ENCODE data around the gene PODN. TPM values are rescaled to one million over a fixed set of nuclear protein-coding genes. Genes with fewer than 3 reads are reported as not detected.

PODN gene
- total RNA-seq, 1 experiment from 2014 or later, result 0.17 TPM

- H2AK5ac ChIP-seq (ENCODE audit: insufficient read length, low read length), result no peak overlapping the region
- no peak overlapping the region for H2BK5ac ChIP-seq (ENCODE audit: insufficient read length, low read length)
- no peak overlapping the region for H3K18ac ChIP-seq (ENCODE audit: insufficient read length, low read depth, low read length)
- H3K9me3 ChIP-seq (ENCODE audit: control insufficient read depth, low read depth, low read length), result no peaks in the 10 kb centered on the region
- no peak overlapping the region for H3K9ac ChIP-seq (ENCODE audit: extremely low read depth, insufficient read length, low read length)
- TF ChIP-seq CTCF (conservative IDR thresholded peaks at IDR 0.05), result no peak
- no peak overlapping the region for H2BK20ac ChIP-seq (ENCODE audit: low read depth, low read length, poor library complexity, severe bottlenecking)
- H3K23ac ChIP-seq (ENCODE audit: insufficient read length, low read depth, low read length), result no peak overlapping the region
- H4K91ac ChIP-seq (ENCODE audit: insufficient read length, low read depth, low read length), result no peak overlapping the region
- DNase-seq, result no peak
- H2BK15ac ChIP-seq (ENCODE audit: low read depth, low read length), result no peak overlapping the region
- H2BK12ac ChIP-seq (ENCODE audit: insufficient read length, low read depth, low read length), result no peak overlapping the region
- H3K4ac ChIP-seq (ENCODE audit: low read depth, low read length), result no peak overlapping the region
- H3K36me3 Mint-ChIP-seq (ENCODE audit: insufficient read depth in 1 of 3, low read depth in 3 of 3), result no peaks in the 10 kb centered on the region
- H3T11ph ChIP-seq (ENCODE audit: low read length), result no peak overlapping the region
- no peaks in the 10 kb centered on the region for H3K79me1 ChIP-seq (ENCODE audit: insufficient read depth, low read depth, low read length, poor library complexity, severe bottlenecking)
- no peaks in the 10 kb centered on the region for H3K23me2 ChIP-seq (ENCODE audit: insufficient read length, low read depth, low read length, poor library complexity, severe bottlenecking)
- no peak overlapping the region for H4K8ac ChIP-seq (replicated peaks; ENCODE audit: insufficient read length, low read depth, low read length)
- H3K27ac Mint-ChIP-seq, result peak overlapping the region in 1 of 3 experiments; percentile 81; a peak in 1 of 7 replicates
- WGBS (ENCODE audit: extremely low coverage, insufficient read length, low lambda C conversion rate), result no CpG with 5 or more reads among the region's 9 CpGs
- no peak overlapping the region for H3K14ac ChIP-seq (ENCODE audit: insufficient read depth, low read length)
- no peak overlapping the region for H3K56ac ChIP-seq (ENCODE audit: insufficient read length, low read depth, low read length)
- H3K27me3 Mint-ChIP-seq (ENCODE audit: low read depth), result peaks cover 25% of the 10 kb centered on the region
- H3K4me1 Mint-ChIP-seq, result peaks cover 5 to 19% of the 10 kb centered on the region in 2 experiments
- H2AFZ ChIP-seq (ENCODE audit: low read length), result no peak overlapping the region
- no peaks in the 10 kb centered on the region for H4K20me1 ChIP-seq (ENCODE audit: control insufficient read depth, insufficient read depth, insufficient read length)
- H4K5ac ChIP-seq (ENCODE audit: insufficient read length, low read depth, low read length), result no peak overlapping the region
- H3K27ac ChIP-seq (ENCODE audit: insufficient read length, low read depth, low read length), result no peak overlapping the region
- no peak overlapping the region for H3K4me2 ChIP-seq (ENCODE audit: insufficient read depth, insufficient read length, low read length)
- H3K4me1 ChIP-seq (ENCODE audit: insufficient read depth, low read length), result no peaks in the 10 kb centered on the region
- no peaks in the 10 kb centered on the region for H3K9me3 Mint-ChIP-seq
- no peaks in the 10 kb centered on the region for H3K27me3 ChIP-seq (ENCODE audit: insufficient read depth, low read length)
- no peaks in the 10 kb centered on the region for H3K79me2 ChIP-seq (ENCODE audit: insufficient read depth, low read length)
- no peak overlapping the region for H2BK120ac ChIP-seq (ENCODE audit: low read depth, low read length, poor library complexity, severe bottlenecking)
- no peak overlapping the region for H3K4me3 Mint-ChIP-seq
Measured at GRCh38 chr1:53130878-53131589, 69.0 kb downstream of the PODN start.

Data from H9 (cell line).